GM12892 (cell line): ENCODE measurements around the gene SLC47A2.

ENCODE experiments used
- DNase-seq: peaks from one replicate; pipeline ENCODE4 v3.0.0; 2011; ENCODE audit not compliant: insufficient read length
- FAIRE-seq: peaks from 2 replicates; lab custom pipeline; 2011; peaks lifted over from hg19 to GRCh38; lab: Jason Lieb, UNC
- POLR2A ChIP-seq: IDR thresholded peaks from 2 replicates; pipeline ENCODE4 v1.6.1; 2011; ENCODE audit warnings: low read depth, low read length, control low read depth
- POLR2AphosphoS5 ChIP-seq: IDR thresholded peaks from 2 replicates; pipeline ENCODE4 v1.6.1; 2011; ENCODE audit warnings: low read depth, low read length, control low read depth
- TAF1 ChIP-seq: IDR thresholded peaks from 2 replicates; pipeline ENCODE4 v1.6.1; 2011; ENCODE audit warnings: low read depth, mild to moderate bottlenecking, control low read depth, low read length, borderline replicate concordance

The SLC47A2 gene

GRCh38 chr17:19744922-19745757, 28.8 kb upstream of the SLC47A2 start:
- peak; percentile 89 for DNase-seq
- TF ChIP-seq POLR2AphosphoS5 (no peak), POLR2A (no peak), TAF1 (no peak)
- peak; percentile 66 for FAIRE-seq

- no peak for TF ChIP-seq POLR2A
- no peak for TF ChIP-seq TAF1
- TF ChIP-seq POLR2AphosphoS5: no peak
- DNase-seq (no peak), FAIRE-seq (peak; percentile 24)
These were observed 28.1 kb upstream of the SLC47A2 start for GRCh38 chr17:19744492-19744891.

GRCh38 chr17:19743101-19744100, 27.0 kb upstream of the SLC47A2 start:
- no peak for TF ChIP-seq TAF1
- no peak for TF ChIP-seq POLR2A
- TF ChIP-seq POLR2AphosphoS5: no peak
- DNase-seq (no peak), FAIRE-seq (no peak)

GRCh38 chr17:19742495-19742894, 26.1 kb upstream of the SLC47A2 start:
- TF ChIP-seq POLR2A: no peak
- no peak for TF ChIP-seq TAF1
- no peak for TF ChIP-seq POLR2AphosphoS5
- no peak for FAIRE-seq
- DNase-seq: no peak

GRCh38 chr17:19741832-19742457, 25.6 kb upstream of the SLC47A2 start:
- TF ChIP-seq POLR2AphosphoS5 (no peak), POLR2A (no peak), TAF1 (no peak)
- no peak for FAIRE-seq
- DNase-seq: no peak

- FAIRE-seq: no peak
- TF ChIP-seq POLR2A (no peak), POLR2AphosphoS5 (no peak), TAF1 (no peak)
- DNase-seq: no peak
These were observed 24.5 kb upstream of the SLC47A2 start for GRCh38 chr17:19740933-19741332.

GRCh38 chr17:19739241-19740201, 23.1 kb upstream of the SLC47A2 start:
- DNase-seq: no peak
- TF ChIP-seq POLR2AphosphoS5 (no peak), POLR2A (no peak), TAF1 (no peak)
- FAIRE-seq: no peak

GRCh38 chr17:19738757-19739156, 22.4 kb upstream of the SLC47A2 start:
- FAIRE-seq: no peak
- TF ChIP-seq POLR2AphosphoS5 (no peak), POLR2A (no peak), TAF1 (no peak)

GRCh38 chr17:19738073-19738449, 21.7 kb upstream of the SLC47A2 start:
- FAIRE-seq (no peak), DNase-seq (no peak)
- no peak for TF ChIP-seq POLR2AphosphoS5
- no peak for TF ChIP-seq POLR2A
- no peak for TF ChIP-seq TAF1

More at GRCh38 chr17:19738757-19739156, 22.4 kb upstream of the SLC47A2 start:
- DNase-seq: no peak
